Measurements from ENCODE around the gene FHOD3.

DNA sequence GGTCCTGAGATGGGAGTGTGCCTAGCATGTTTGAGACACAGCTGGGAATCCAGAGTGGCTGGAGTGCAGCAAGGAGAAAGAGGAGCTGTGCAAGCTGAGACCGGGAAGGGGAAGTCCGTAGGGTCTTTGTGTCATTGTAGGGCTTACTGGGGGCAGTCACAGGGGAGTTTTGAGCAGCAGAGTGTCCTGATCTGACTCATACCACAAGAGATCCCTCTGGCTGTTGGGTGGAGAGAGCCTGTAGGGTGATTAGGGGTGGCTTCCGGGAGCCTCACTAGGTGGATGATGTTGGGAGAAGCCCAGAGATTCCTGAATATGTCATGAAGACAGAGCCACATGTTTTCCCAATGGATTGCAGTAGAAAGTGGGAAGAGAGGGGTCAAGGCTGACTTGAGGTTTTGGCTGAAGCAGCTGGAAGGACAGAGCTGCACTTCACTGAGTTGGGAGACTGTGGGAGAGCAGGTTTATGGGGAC is 30.9 kb downstream of the FHOD3 start:
- TF ChIP-seq GATA2 (IDR thresholded peaks at IDR 0.05; ENCODE audit: low read depth, low read length) = no peak
- TF ChIP-seq GATA3 (IDR thresholded peaks at IDR 0.05; ENCODE audit: low read depth, low read length) = no peak

All from SH-SY5Y (cell line).